Measurements from ENCODE around the gene KRTAP5-4.
"Not testable (repeated sequence)": the region's sequence is repeated elsewhere in the genome, so short reads cannot be mapped to it uniquely, and the experiment has no call there.

KRTAP5-4 gene, protein sequence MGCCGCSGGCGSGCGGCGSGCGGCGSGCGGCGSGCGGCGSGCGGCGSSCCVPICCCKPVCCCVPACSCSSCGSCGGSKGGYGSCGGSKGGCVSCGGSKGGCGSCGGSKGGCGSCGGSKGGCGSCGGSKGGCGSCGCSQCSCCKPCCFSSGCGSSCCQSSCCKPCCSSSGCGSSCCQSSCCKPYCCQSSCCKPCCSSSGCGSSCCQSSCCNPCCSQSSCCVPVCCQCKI

DNA sequence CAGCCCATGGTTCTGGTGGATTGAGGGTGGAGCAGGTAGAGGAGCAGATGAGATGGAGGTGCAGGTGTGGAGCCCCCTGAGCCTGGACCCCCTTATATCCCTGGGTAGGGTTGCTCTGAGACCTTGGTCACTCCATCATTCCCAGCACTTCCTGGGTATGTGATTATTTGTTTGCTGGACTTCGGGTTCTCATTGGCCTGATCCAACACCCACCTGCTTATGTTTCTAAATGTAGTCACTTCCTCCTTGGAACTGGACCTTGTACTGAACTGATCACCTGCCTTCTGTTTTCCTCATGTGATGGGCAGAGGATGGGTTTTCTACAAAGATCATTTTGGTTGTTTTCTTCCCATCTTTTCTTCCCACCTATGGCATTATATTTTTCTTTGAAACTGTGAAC lies at the start of gene KRTAP5-4:
Gene KRTAP5-4, minus strand, starts transcription at position 53 of the 400 bp plus-strand sequence. Its CDS starts 45 bp downstream, at position 8.
- DNase-seq, result no peak

DNA sequence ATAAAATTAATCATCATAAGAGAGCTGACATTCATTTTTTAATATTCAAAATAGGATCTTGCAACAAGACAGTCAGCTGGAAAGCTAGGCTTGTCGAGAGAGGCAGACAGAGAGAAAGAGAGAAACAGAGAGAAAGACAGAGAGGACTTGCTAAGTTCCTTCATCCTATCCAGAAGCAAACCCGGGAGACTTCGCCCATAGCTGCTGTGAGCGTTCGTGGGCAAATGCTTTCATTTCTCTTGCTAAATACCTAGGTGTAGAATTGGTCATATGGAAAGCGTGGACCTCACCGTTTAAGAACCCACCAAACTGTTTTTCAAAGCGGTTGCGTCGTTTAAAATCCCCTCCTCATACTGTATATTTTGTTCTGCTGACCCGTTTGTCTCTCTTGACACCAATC lies 49.7 kb upstream of the KRTAP5-4 start:
- DNase-seq, result no peak

DNA sequence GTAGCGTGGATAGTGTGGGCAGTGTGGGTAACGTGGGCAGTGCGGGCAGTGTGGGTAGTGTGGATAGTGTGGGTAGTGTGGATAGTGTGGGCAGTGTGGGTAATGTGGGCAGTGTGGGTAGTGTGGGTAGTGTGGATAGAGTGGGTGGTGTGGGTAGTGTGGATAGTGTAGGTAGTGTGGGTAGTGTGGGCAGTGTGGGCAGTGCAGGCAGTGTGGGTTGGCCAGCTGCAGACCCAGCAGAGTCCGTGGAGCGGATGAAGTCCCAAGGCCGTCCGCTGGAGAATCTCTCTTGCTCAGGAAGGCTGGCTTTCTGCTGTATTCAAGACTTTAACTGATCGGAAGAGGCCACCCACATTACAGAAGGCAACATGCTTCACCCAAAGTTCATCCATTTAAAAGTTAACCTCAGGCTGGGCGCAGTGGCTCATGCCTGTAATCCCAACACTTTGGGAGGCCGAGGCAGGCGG lies 49.0 kb upstream of the KRTAP5-4 start:
- DNase-seq, result no peak

DNA sequence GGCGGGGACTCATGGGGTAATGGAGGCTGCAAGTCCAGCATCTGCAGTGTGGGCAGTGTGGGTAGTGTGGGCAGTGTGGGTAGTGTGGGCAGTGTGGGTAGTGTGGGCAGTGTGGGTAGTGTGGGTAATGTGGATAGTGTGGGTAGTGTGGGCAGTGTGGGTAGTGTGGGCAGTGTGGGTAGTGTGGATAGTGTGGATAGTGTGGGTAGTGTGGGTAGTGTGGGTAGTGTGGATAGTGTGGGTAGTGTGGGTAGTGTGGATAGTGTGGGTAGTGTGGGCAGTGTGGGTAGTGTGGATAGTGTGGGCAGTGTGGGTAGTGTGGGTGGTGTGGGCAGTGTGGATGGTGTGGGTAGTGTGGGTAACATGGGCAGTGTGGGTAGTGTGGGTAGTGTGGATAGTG lies 48.5 kb upstream of the KRTAP5-4 start:
- DNase-seq, result not testable (repeated sequence)

DNA sequence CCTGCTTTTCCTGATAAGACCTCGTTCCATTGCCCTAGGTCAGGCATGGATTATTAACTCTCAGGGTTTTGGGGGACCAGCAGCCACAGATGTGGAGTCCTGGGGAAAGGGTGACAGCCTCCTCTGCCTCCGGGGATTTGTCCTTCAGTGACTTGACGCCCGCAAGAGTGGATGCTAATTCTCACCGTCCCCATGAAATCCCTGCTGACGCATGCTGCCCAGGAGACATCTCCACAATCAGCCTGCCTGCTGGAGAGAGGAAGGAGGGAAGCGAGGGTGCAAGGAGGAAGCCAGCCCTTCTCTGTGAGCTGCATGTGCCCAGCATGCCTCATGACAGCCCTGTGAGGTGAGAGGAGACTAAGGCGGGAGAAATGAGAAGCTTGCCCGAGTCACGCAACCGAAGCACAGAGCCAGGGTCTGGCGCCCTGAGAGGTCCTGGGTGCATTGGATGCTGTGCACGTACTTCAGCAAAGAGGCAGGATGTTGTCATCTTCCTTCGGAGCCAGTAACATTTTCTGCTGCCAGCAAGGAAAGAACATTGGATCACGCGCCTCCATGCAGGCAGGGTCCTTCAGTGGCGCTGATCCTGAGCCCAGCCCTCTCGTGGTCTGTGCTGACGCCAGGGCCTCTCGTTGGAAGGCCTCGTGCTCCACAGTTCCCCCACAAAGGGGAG lies 47.7 kb upstream of the KRTAP5-4 start:
- DNase-seq, result no peak

DNA sequence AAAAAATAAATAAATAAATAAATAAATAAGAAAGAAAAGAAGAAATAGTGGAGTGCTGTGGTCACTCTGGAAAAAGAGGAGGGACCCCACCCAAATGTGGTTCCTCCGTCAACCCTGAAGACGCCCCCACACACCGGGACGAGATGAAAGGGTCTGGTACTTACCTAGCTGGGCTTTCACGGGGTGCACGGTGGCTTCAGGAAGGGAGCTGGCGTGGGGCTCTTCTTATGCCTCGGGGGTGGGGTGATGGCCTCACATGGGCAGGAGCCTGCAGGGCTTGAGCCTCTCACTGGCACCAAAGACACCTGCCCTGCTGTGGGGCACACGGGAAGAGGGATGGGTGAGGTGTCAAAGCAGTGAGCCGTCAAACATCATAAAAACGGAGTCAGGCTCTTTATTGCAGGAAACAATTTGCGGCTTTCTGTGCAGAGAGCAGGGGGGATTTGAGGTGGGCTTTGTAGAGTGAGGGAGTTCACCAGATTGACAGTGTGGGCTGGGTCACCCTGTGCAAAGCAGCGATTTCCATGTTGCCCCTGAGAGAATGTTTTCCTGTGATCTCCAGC lies 47.1 kb upstream of the KRTAP5-4 start:
- DNase-seq, result no peak

DNA sequence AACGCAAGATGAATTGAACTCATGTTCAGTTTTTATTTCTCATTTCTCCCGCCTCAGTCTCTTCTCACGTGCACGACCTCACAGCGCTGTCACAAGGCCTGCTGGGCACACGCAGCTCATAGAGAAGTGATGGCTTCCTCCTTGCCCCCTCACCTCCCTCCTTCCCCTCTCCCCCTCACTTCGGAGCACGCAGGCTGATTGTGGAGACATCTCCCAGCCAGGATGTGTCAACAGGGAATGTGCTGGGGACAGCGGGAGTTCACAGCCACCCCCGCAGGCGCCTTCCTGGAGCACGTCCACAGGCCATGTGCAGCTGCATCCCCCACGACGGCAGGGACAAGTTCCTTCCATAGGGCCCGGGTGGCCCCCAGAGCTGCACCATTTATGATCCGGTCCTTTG lies 46.0 kb upstream of the KRTAP5-4 start:
- DNase-seq, result no peak

DNA sequence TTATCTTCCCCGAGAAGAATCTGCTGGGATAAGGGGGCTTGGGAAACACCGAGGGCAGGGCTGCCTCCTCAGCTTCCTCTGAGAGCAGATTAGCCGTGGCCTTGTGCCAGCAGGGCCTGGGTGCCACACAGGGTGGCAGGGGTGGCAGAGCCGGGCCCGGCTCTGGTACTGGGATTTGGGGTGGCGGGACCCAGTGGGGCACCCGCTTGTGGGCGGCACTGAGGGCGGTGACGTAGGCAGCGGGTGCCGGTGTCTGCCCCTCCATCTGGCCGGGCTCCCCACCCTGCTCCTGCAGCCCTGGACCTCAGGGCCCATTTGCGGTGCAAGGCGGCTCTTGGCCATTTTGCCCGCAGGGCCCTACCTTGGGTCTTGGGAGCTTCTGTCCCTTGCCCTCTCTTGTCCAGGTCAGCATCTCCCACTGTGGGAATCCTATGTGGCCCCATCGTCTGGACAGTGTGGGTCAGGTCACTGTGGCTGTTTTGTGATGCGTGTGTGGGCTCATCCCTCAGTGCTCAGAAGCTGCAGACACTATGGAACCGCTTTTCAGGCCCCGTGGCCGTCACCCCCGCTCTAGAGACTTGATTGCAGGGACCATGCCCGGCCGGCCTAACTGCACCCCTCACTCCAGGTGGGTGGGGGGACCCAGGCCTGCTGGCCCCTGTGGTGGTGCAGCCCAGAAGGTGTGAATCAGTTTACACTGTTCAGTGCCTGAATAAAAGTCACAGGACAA lies 45.3 kb upstream of the KRTAP5-4 start:
- DNase-seq, result no peak

DNA sequence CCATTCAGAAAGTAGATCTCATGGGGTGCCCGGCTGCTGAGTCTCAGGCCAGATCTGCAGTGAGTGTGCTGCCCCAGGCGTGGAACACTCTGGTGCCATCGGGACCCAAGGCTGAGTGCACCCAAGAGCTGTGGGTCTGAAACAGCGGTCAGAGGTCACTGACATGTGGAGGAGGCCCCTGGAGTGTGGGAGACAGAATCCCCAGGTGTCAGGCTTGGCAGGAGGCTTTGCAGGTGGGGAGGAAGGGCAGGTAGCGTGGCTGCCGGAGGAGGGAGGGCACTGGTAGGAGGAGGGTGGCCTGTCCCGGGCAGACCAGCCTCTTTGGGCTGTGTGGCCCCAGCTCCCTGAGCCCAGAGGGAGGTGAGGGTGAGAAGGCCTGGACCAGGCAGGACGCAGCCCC lies 43.4 kb upstream of the KRTAP5-4 start:
- DNase-seq, result no peak

DNA sequence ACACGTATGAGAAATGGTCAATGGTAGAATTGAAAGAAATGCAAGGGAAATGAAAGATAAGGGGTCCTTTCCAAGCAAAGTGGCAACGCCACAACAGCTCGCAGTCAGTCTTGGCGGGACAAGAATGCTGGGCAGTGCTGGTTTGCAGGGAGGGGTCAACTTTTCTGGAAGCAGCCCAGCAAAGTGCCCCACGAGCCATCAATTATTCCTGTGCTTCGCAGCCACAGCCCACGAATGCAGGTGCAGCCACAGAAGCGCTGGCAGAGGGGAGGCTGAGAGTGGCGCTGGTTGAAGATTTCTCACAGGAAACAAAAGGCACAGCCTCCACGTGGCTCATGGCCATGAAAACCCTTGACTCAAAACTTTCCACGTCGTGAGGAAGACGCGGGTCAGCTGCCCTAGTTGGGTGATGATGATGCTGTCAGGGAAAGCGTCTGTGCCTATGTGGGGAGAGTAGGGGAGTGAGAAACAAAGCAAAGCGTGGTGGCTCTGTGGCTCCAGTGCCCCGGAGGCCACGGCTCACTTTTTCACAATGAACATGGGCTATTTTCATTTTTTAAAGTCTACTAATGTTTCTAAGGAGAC lies 40.9 kb upstream of the KRTAP5-4 start:
- DNase-seq, result not testable (repeated sequence)

DNA sequence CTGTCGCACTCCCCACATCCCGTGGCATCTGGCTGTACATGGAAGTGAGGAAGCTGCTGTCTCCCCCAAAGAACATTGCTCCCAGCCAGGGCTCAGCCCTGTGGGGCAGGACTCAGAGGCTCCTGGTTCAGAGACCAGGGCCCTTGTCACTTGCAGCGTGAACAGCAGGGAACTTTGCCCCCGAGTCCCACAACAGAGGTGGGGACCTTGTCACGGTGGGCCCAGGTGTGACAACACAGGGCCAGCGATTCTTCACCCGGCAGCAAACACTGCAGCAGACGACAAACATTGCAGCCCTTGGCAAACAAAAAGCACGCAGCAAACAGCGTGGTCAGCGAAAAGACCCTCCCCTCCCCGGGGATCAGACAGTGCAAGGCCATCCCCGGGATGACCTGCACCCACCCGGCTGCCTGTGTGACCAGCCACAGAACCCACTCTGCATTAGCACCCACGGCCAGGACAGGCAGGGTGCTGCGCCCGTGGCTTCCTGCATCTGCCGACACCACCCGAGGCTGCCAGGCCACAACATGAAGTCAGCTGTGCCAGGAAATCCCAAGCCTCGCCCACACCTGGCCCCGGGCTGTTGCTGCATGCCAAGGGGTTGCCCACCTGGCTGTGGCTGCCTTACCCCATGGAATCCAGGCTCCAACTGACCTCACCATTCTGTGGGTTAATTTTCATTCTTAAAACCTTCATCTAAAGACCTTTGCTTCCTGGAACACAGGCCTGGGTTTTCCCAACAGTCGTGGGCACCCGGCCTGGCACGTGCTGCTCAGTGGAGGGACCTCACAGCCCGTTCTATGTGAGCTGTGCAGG lies 39.7 kb upstream of the KRTAP5-4 start:
- DNase-seq, result not testable (repeated sequence)

DNA sequence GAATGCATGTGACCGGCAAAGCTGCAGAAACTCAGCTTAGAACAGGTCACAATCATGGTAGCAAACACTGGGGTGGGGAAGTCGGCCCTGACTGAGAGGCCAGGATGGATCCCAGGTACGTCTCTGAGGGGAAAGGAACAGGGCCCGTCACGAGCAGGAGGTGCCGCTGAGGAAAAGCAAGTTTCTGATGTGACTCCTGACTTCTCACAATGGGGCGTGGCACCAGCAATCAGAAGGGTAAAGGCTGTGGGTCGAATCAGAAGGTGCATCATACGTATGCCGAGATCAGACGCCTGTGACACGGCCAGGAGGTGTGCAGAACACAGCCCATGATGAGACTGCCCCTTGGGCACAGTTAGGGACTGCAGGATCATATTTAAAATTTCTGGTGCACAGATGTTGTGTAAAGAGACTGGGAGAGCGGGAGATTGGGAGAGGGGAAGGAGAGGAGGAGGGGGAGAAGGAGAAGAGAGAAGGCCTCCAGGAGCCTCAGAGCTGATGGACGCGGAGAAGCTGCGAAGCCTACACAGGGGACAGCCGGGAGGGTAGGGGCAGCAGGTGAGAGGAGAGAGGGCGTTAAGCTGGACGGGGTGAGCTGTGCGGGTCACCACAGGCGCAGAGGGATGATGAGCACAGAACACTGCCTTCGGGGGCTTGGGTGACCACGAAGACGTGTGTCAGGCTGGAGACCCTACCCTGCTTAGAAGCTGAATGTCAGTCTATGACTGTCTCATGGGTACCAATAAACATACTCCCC lies 38.4 kb upstream of the KRTAP5-4 start:
- DNase-seq, result no peak

DNA sequence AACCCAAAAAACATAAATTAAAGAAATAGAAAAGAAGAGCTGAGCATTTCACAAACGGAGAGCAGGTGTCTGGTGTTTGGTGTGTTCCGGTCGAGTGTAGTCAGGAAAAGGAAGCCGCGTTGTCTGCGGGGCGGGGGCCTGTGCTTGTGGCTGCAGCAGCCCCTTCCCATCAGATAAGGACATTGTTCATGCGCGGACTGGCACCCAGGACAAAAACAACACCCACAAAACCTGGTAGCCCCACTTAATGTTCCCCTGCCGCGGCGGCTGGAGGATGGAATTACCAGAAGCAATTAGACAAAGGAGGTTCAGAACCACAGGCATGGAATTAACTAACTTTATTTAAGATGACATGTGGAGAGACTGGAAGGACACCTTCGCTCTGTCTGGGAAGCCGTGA lies 37.6 kb upstream of the KRTAP5-4 start:
- DNase-seq, result no peak

DNA sequence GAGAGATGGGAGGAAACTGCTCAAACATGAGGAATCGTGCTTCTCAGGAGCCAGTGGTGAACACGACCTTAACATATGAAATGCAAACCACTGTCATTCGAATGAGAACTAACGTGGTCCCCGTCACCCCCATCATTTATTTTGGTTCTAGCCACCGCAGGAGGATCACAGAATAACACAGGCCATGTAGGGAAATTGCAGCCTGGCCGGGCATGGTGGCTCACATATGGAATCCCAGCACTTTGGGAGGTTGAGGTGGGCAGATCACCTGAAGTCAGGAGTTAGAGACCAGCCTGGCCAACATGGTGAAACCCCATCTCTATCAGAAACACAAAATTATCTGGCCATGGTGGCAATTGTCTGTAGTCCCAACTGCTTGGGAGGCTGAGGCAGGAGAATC lies 34.7 kb upstream of the KRTAP5-4 start:
- no peak for DNase-seq

DNA sequence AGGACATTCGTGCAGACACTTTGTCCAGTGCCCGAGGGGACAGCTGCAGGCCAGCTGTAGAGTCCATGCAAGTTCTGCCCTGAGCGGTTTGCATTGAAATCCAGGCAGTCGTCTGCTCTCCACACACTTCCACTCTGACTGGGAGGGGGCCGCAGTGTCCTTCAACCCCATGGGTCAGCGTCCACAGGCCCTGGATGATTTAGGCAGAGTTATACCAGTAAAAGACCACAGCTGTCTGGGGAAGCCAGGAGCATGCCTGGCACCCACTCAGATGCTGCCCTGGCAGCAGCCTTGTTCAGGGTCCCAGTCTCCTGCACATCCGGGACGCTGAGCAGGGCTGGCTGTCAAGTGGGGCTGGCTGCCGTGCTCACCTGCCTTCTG lies 34.1 kb upstream of the KRTAP5-4 start:
- no peak for DNase-seq

DNA sequence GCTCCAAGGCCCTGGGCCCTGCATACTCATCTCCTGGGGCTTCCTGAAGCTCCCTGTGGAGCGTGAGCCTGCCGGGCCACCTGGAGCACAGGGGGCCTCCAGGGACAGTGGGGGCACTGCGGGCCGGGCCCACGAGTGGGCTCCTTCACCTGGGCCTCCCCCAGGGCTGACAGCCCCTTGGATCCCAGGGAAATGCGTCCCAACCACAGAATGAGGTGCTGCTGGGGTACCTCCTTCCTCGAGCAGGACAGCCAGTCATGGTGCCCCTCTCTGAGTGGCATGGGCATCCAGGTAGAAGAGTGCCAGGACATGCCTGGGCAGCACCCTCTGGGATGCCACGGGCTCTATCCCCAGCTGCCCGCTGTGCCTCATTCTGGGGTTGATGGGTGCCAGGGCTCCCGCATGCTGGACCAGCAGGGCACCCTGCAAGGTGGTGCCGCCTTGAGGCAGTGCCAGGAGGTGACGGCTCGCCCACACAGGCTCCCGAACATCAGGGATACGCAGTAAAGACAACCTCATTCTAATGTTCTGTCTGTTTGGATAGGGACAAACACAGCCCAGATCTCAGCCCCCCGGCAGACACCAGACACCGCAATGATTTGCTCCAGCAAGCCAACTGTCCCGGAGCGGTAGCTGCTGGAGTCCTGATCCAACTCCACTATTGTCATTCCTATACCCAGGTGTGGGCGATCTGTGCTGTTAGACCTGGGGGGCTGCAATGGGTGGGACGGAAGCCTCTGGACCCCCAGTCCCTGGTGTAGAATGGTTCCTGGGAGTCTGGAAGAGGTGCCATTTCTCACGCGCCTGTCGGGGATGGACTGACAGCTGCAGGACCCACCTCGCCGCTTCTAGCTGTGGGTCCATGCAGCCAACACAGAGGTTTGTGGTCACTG lies 33.5 kb upstream of the KRTAP5-4 start:
- DNase-seq, result no peak

DNA sequence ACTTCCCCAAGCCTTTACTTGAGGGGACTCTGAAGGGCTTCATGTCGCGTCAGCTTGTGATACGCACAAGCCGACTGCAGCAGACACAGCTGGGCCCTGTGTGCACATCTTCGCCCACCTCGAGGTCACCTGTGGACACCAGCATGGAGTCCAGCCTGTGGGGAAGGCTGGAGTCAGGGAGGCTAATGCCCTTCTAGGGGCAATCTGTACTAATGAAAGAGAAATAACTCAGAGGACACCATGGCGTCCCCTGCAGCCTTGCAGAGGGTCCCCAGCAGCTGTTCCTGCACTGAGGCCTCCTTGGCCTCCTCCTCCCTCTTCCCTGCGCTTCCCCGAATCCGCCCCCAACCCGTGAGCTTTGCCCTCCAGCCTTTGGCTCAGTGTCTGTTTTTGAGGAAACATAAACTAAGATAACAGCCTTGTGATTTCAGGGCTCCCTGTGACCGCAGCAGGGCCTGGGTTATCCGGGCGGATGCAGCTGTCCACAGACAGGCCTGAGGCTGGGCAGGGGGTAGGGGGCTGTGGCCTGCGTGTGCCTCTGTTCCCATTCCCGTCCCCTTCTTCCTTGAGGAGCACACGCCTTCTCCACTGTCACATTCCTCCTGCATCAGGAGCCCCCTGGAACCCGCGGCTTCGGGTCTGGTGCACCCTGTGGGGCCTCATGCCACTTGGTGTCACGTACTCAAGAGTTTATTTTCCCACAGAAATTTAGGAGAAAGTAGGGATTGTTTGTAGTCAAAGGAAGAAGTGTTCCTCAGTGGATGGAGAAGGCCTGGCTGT lies 32.6 kb upstream of the KRTAP5-4 start:
- DNase-seq, result no peak

DNA sequence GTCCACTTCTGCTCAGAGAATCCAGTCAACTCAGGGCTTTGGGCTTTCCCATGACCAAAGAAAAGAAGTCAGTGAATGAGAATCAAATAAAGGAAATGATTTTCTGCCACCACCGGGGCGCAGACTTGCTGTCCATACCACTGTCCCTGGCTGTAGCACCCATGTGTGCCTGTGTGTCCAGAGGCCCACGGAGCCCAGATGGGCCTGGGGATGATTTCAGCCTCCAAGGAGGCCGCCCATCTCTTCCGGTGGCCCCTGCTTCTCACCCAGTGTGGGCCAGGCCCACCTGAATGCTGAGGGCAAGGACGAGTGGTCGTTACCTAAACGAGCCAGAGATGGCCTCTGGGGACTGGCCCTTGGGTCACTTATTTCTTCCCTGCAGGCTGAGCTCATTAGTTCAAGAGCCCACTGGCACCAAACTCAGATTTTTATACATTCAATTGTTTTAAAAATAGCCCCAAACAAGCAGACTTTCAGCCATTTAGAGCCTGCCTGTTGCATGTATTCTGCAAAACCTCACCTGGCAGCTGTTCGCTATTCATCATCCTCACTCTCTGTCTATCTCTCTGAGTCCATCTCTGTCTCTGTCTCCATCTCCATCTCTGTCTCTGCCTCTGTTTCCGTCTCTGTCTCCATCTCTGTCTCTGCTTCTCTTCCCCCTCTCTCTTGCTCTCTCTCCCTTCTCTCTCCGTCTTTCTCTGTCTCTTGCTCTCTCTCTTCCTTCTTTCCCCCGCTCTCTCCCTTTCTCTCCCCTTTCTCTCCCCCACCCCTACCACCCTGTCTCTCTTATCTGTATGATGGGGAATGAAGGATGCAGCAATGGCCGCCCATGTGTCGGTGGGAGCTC lies 31.8 kb upstream of the KRTAP5-4 start:
- no peak for DNase-seq

Measured in NCI-H1930 (cell line).